Hepatocyte (in vitro differentiated cells): ENCODE measurements around the gene POLR3H.

Experiments
- CTCF ChIP-seq: fragments of 200-600 bp; sonication (generic); IDR thresholded peaks from 2 replicates; pipeline ENCODE4 v1.5.1; 2016; ENCODE audit warnings: antibody characterized with exemption, mild to moderate bottlenecking; ENCODE audit not compliant: poor library complexity
- EZH2 ChIP-seq: fragments of 200-600 bp; sonication (generic); IDR thresholded peaks from 2 replicates; pipeline ENCODE4 v1.6.1; 2016; ENCODE audit warnings: antibody characterized with exemption, mild to moderate bottlenecking, borderline replicate concordance
- EZH2phosphoT487 ChIP-seq: fragments of 200-600 bp; sonication (generic); IDR thresholded peaks from one replicate; pipeline ENCODE4 v1.6.1; 2018; ENCODE audit warnings: antibody characterized with exemption, mild to moderate bottlenecking, low read depth, moderate library complexity; ENCODE audit not compliant: unreplicated experiment, severe bottlenecking

GRCh38 chr22:41501209-41501608, 43.1 kb downstream of the POLR3H start:
- TF ChIP-seq EZH2phosphoT487 (no peak), CTCF (no peak), EZH2 (no peak)
